Naive B cell (primary cell): ENCODE data around the gene MRLN. TPM values are rescaled to one million over a fixed set of nuclear protein-coding genes. Genes with fewer than 3 reads are reported as not detected.
"Not testable (repeated sequence)": the region's sequence is repeated elsewhere in the genome, so short reads cannot be mapped to it uniquely, and the experiment has no call there.

ENCODE experiments used
- ATAC-seq, 2 donors: fragments of 150-1000 bp; cut with Tn5 transposase; 2 replicates each; pipeline ENCODE4 v1.10.0; 2021; ENCODE audit warnings: low read depth in 2 of 2, mild to moderate bottlenecking in 2 of 2, moderate library complexity in 2 of 2
- DNase-seq: peaks from one replicate; pipeline ENCODE4 v3.0.0; 2022
- H3K27ac Mint-ChIP-seq, 6 donors: one replicate each; pipeline ENCODE4 v1.8.0; 2020 to 2022; ENCODE audit warnings: mild to moderate bottlenecking in 6 of 6, mixed read lengths in 6 of 6, moderate library complexity in 5 of 6, inconsistent platforms in 2 of 6
- H3K27me3 Mint-ChIP-seq, 3 donors: one replicate each; pipeline ENCODE4 v1.8.0; 2021 to 2022; ENCODE audit warnings: mixed read lengths in 3 of 3, mild to moderate bottlenecking in 1 of 3
- H3K36me3 Mint-ChIP-seq, 2 donors: one replicate each; pipeline ENCODE4 v1.8.0; 2020 to 2022; ENCODE audit warnings: mixed read lengths in 2 of 2, inconsistent platforms in 1 of 2, mild to moderate bottlenecking in 1 of 2
- H3K4me1 Mint-ChIP-seq, 3 donors: one replicate each; pipeline ENCODE4 v1.8.0; 2020 to 2022; ENCODE audit warnings: mixed read lengths in 3 of 3, inconsistent platforms in 1 of 3, mild to moderate bottlenecking in 1 of 3, moderate library complexity in 1 of 3
- H3K4me3 Mint-ChIP-seq, 8 donors: one replicate each; pipeline ENCODE4 v1.8.0; 2020 to 2022; ENCODE audit warnings: mild to moderate bottlenecking in 8 of 8, mixed read lengths in 8 of 8, moderate library complexity in 8 of 8, inconsistent platforms in 2 of 8
- H3K9me3 Mint-ChIP-seq, 7 donors: one replicate each; pipeline ENCODE4 v1.8.0; 2020 to 2022; ENCODE audit warnings: mixed read lengths in 7 of 7, mild to moderate bottlenecking in 5 of 7, inconsistent platforms in 2 of 7, moderate library complexity in 1 of 7
- polyA plus RNA-seq, 6 donors: library from polyadenylated mRNA; unstranded; fragments of 300-500 nt; fragmentation: Illumina TruSeq; gene quantifications; one replicate each; pipeline ENCODE4 v1.2.3, GENCODE V29; 2021; ENCODE audit warnings: low read depth in 6 of 6

MRLN gene
- polyA plus RNA-seq, 6 donors from 2014 or later: not detected

GRCh38 chr10:59771162-59771807, 18.0 kb upstream of the MRLN start:
- ATAC-seq: no peak
- H3K4me3 Mint-ChIP-seq: no peak overlapping the region
- H3K36me3 Mint-ChIP-seq: peaks cover 0 to 11% of the 10 kb centered on the region in 2 donors
- DNase-seq: no peak
- peaks cover 4 to 12% (median 6%) of the 10 kb centered on the region in 3 donors for H3K27me3 Mint-ChIP-seq
- peak overlapping the region in 1 of 6 donors; percentile 72 for H3K27ac Mint-ChIP-seq
- peaks cover under 1 to 18% (median 6%) of the 10 kb centered on the region in 7 donors for H3K9me3 Mint-ChIP-seq
- no peaks in the 10 kb centered on the region for H3K4me1 Mint-ChIP-seq

GRCh38 chr10:59770689-59771088, 17.4 kb upstream of the MRLN start:
- peaks cover 4 to 12% (median 6%) of the 10 kb centered on the region in 3 donors for H3K27me3 Mint-ChIP-seq
- peaks cover 0 to 17% (median 5%) of the 10 kb centered on the region in 7 donors for H3K9me3 Mint-ChIP-seq
- H3K4me3 Mint-ChIP-seq: no peak overlapping the region
- no peak for DNase-seq
- H3K4me1 Mint-ChIP-seq: no peaks in the 10 kb centered on the region
- no peak for ATAC-seq
- H3K36me3 Mint-ChIP-seq: peaks cover 0 to 11% of the 10 kb centered on the region in 2 donors
- H3K27ac Mint-ChIP-seq: peak overlapping the region in 1 of 6 donors; percentile 72

- H3K4me3 Mint-ChIP-seq: no peak overlapping the region
- peaks cover 0 to 12% of the 10 kb centered on the region in 2 donors for H3K36me3 Mint-ChIP-seq
- ATAC-seq (no peak), DNase-seq (no peak)
- peak overlapping the region in 1 of 6 donors; percentile 10 for H3K27ac Mint-ChIP-seq
- H3K27me3 Mint-ChIP-seq: peaks cover 7 to 25% (median 12%) of the 10 kb centered on the region in 3 donors
- H3K4me1 Mint-ChIP-seq: no peaks in the 10 kb centered on the region
- peaks cover 0 to 14% (median 8%) of the 10 kb centered on the region in 7 donors for H3K9me3 Mint-ChIP-seq
Measured at GRCh38 chr10:59762505-59762904, 9.2 kb upstream of the MRLN start.

- ATAC-seq: no peak
- Mint-ChIP-seq H3K4me3 (no peak overlapping the region), H3K9me3 (peaks cover 0 to 14% (median 8%) of the 10 kb centered on the region in 7 donors), H3K4me1 (no peaks in the 10 kb centered on the region), H3K36me3 (peaks cover 0 to 12% of the 10 kb centered on the region in 2 donors), H3K27me3 (peaks cover 0 to 11% (median 3%) of the 10 kb centered on the region in 3 donors), H3K27ac (no peak overlapping the region)
- no peak for DNase-seq
Measured at GRCh38 chr10:59757966-59758365, 4.7 kb upstream of the MRLN start.

GRCh38 chr10:59754951-59755350, 1.7 kb upstream of the MRLN start:
- H3K4me1 Mint-ChIP-seq: no peaks in the 10 kb centered on the region
- H3K27me3 Mint-ChIP-seq: peaks cover 4 to 11% (median 10%) of the 10 kb centered on the region in 3 donors
- DNase-seq (no peak), ATAC-seq (no peak)
- H3K27ac Mint-ChIP-seq: peak overlapping the region in 1 of 6 donors; percentile 24
- H3K36me3 Mint-ChIP-seq: no peaks in the 10 kb centered on the region
- H3K9me3 Mint-ChIP-seq: peaks cover 0 to 1% (median 0%) of the 10 kb centered on the region in 7 donors
- H3K4me3 Mint-ChIP-seq: no peak overlapping the region

GRCh38 chr10:59752278-59752940, 846 bp downstream of the MRLN start:
- Mint-ChIP-seq H3K36me3 (no peaks in the 10 kb centered on the region), H3K27ac (no peak overlapping the region), H3K27me3 (peaks cover 10 to 21% (median 16%) of the 10 kb centered on the region in 3 donors), H3K9me3 (no peaks in the 10 kb centered on the region), H3K4me1 (no peaks in the 10 kb centered on the region), H3K4me3 (no peak overlapping the region)
- no peak for ATAC-seq
- DNase-seq: no peak

- no peaks in the 10 kb centered on the region for H3K36me3 Mint-ChIP-seq
- no peak for DNase-seq
- no peak overlapping the region for H3K4me3 Mint-ChIP-seq
- no peak overlapping the region for H3K27ac Mint-ChIP-seq
- peaks cover 10 to 21% (median 16%) of the 10 kb centered on the region in 3 donors for H3K27me3 Mint-ChIP-seq
- no peak for ATAC-seq
- no peaks in the 10 kb centered on the region for H3K4me1 Mint-ChIP-seq
- H3K9me3 Mint-ChIP-seq: no peaks in the 10 kb centered on the region
Measured at GRCh38 chr10:59750155-59750945, 2.9 kb downstream of the MRLN start.

GRCh38 chr10:59748834-59749233, 4.4 kb downstream of the MRLN start:
- peaks cover 10 to 21% (median 16%) of the 10 kb centered on the region in 3 donors for H3K27me3 Mint-ChIP-seq
- no peak overlapping the region for H3K4me3 Mint-ChIP-seq
- DNase-seq (no peak), ATAC-seq (no peak)
- no peaks in the 10 kb centered on the region for H3K36me3 Mint-ChIP-seq
- no peaks in the 10 kb centered on the region for H3K4me1 Mint-ChIP-seq
- peaks cover 0 to 8% (median 0%) of the 10 kb centered on the region in 7 donors for H3K9me3 Mint-ChIP-seq
- H3K27ac Mint-ChIP-seq: no peak overlapping the region

- Mint-ChIP-seq H3K4me1 (no peaks in the 10 kb centered on the region), H3K4me3 (no peak overlapping the region), H3K27ac (no peak overlapping the region), H3K9me3 (peaks cover 0 to 11% (median 8%) of the 10 kb centered on the region in 7 donors), H3K36me3 (no peaks in the 10 kb centered on the region), H3K27me3 (peaks cover 6 to 13% (median 8%) of the 10 kb centered on the region in 3 donors)
- ATAC-seq (no peak), DNase-seq (no peak)
Measured at GRCh38 chr10:59745163-59745650, 8.0 kb downstream of the MRLN start.

- not testable (repeated sequence) for H3K27me3 Mint-ChIP-seq, H3K36me3 Mint-ChIP-seq, DNase-seq, H3K27ac Mint-ChIP-seq, ATAC-seq, H3K4me1 Mint-ChIP-seq, H3K4me3 Mint-ChIP-seq
- peaks cover 0 to 11% (median 8%) of the 10 kb centered on the region in 7 donors for H3K9me3 Mint-ChIP-seq
Measured at GRCh38 chr10:59744762-59745161, 8.5 kb downstream of the MRLN start.

GRCh38 chr10:59744156-59744555, 9.1 kb downstream of the MRLN start:
- peaks cover 0 to 11% (median 8%) of the 10 kb centered on the region in 3 donors for H3K27me3 Mint-ChIP-seq
- H3K4me1 Mint-ChIP-seq, H3K27ac Mint-ChIP-seq, H3K4me3 Mint-ChIP-seq, ATAC-seq, H3K36me3 Mint-ChIP-seq, DNase-seq: not testable (repeated sequence)
- H3K9me3 Mint-ChIP-seq: peaks cover 0 to 11% (median 8%) of the 10 kb centered on the region in 7 donors

- no peak for DNase-seq
- Mint-ChIP-seq H3K27ac (no peak overlapping the region), H3K36me3 (no peaks in the 10 kb centered on the region), H3K4me3 (no peak overlapping the region), H3K9me3 (peaks cover 0 to 11% (median 8%) of the 10 kb centered on the region in 7 donors), H3K27me3 (peaks cover 0 to 7% (median 6%) of the 10 kb centered on the region in 3 donors), H3K4me1 (no peaks in the 10 kb centered on the region)
- no peak for ATAC-seq
Measured at GRCh38 chr10:59741583-59741982, 11.7 kb downstream of the MRLN start.

GRCh38 chr10:59741048-59741447, 12.2 kb downstream of the MRLN start:
- Mint-ChIP-seq H3K4me3 (no peak overlapping the region), H3K4me1 (no peaks in the 10 kb centered on the region), H3K36me3 (no peaks in the 10 kb centered on the region), H3K27ac (no peak overlapping the region), H3K27me3 (peaks cover 0 to 7% (median 6%) of the 10 kb centered on the region in 3 donors), H3K9me3 (peaks cover 0 to 11% (median 8%) of the 10 kb centered on the region in 7 donors)
- no peak for ATAC-seq
- DNase-seq: no peak
